B cell (primary cell): ENCODE results near the gene ZBP1. TPM values are rescaled to one million over a fixed set of nuclear protein-coding genes. Genes with fewer than 3 reads are reported as not detected.

Experiments
- ATAC-seq: fragments of 200-7000 bp; cut with Tn5 transposase; one replicate; pipeline ENCODE4 v1.10.0; 2021; ENCODE audit warnings: low read depth, mild to moderate bottlenecking, moderate number of reproducible peaks, moderate library complexity
- CTCF ChIA-PET: fragments of 350-600 bp; sonication (Branson Sonifier 250); formaldehyde crosslinking; loops from one replicate; lab custom pipeline; 2021; ENCODE audit warnings: antibody characterized with exemption, inconsistent platforms; lab: Charles Lee
- POLR2A ChIA-PET: fragments of 350-600 bp; sonication (Branson Sonifier 250); formaldehyde crosslinking; loops from one replicate; lab custom pipeline; 2021; ENCODE audit warnings: antibody characterized with exemption; lab: Charles Lee
- DNase-seq: peaks from one replicate; pipeline ENCODE4 v3.0.0; 2013
- H2AFZ ChIP-seq: 2 replicates; pipeline ENCODE4 v1.6.1; 2012; ENCODE audit warnings: mild to moderate bottlenecking, low read depth, low read length; ENCODE audit not compliant: insufficient read depth, poor library complexity, severe bottlenecking
- H3K27ac ChIP-seq, 2 donors: 1 replicate in 1 of 2; 2 replicates in 1 of 2; pipeline ENCODE4 v1.5.1; 2012 to 2013; ENCODE audit warnings: low read length in 2 of 2, mild to moderate bottlenecking in 2 of 2, moderate library complexity in 1 of 2
- H3K27me3 ChIP-seq, 4 experiments: fragments of 200-600 bp in 1 of 4; sonication (generic) in 1 of 4; replicated peaks in 1 of 4; 1 replicate in 2 of 4; 2 replicates in 2 of 4; pipeline versions ENCODE4 v1.6.1 to v1.7.0; 2013 to 2016; ENCODE audit warnings: low read length in 3 of 4, mild to moderate bottlenecking in 2 of 4, mixed read lengths in 1 of 4, moderate library complexity in 1 of 4; ENCODE audit not compliant: insufficient read depth in 4 of 4, control insufficient read depth in 3 of 4; ENCODE audit errors: control extremely low read depth in 1 of 4
- H3K36me3 ChIP-seq, 2 experiments: replicated peaks in 1 of 2; 1 replicate in 1 of 2; 2 replicates in 1 of 2; pipeline versions ENCODE4 v1.6.1 to v1.7.1; 2013; ENCODE audit warnings: low read length in 1 of 2; ENCODE audit not compliant: insufficient read depth in 2 of 2, control insufficient read depth in 1 of 2; ENCODE audit errors: control extremely low read depth in 1 of 2, extremely low read depth in 1 of 2
- H3K4me1 ChIP-seq, 2 donors: fragments of 200-600 bp in 1 of 2; sonication (generic) in 1 of 2; 1 replicate in 1 of 2; 2 replicates in 1 of 2; pipeline versions ENCODE4 v1.5.1 to v1.6.1; 2013 to 2017; ENCODE audit warnings: low read length in 2 of 2; ENCODE audit not compliant: control insufficient read depth in 2 of 2, insufficient read depth in 2 of 2
- H3K4me2 ChIP-seq: replicated peaks from 2 replicates; pipeline ENCODE3; 2012; ENCODE audit warnings: mild to moderate bottlenecking, low read depth, low read length; ENCODE audit not compliant: poor library complexity, severe bottlenecking
- H3K4me3 ChIP-seq, 5 experiments: fragments of 200-600 bp in 1 of 5; sonication (generic) in 1 of 5; 1 replicate in 3 of 5; 2 replicates in 2 of 5; pipeline versions ENCODE4 v1.5.1 to v1.7.0; 2011 to 2016; ENCODE audit warnings: low read length in 4 of 5, mild to moderate bottlenecking in 4 of 5, low read depth in 2 of 5, control low read depth in 1 of 5, moderate library complexity in 1 of 5; ENCODE audit not compliant: insufficient read depth in 1 of 5; ENCODE audit errors: control extremely low read depth in 1 of 5, extremely low read depth in 1 of 5
- H3K79me2 ChIP-seq: fragments of 200-600 bp; sonication (generic); one replicate; pipeline ENCODE4 v1.6.0; 2016; ENCODE audit warnings: low read length; ENCODE audit not compliant: control insufficient read depth, insufficient read depth
- H3K9ac ChIP-seq: fragments of 200-600 bp; sonication (generic); 2 replicates; pipeline ENCODE4 v1.6.1; 2017; ENCODE audit warnings: mild to moderate bottlenecking, low read length, moderate library complexity
- H3K9me3 ChIP-seq, 3 donors: one replicate each; pipeline versions ENCODE4 v1.6.1 to v1.7.1; 2013; ENCODE audit warnings: low read length in 2 of 3; ENCODE audit not compliant: control insufficient read depth in 2 of 3, insufficient read depth in 1 of 3; ENCODE audit errors: control extremely low read depth in 1 of 3
- H4K20me1 ChIP-seq: 2 replicates; pipeline ENCODE4 v1.6.0; 2012; ENCODE audit warnings: mild to moderate bottlenecking, low read length; ENCODE audit not compliant: insufficient read depth, control insufficient read depth, poor library complexity, severe bottlenecking
- H3K27ac Mint-ChIP-seq: one replicate; pipeline ENCODE4 v1.8.0; 2021; ENCODE audit warnings: mixed read lengths
- H3K27me3 Mint-ChIP-seq: one replicate; pipeline ENCODE4 v1.8.0; 2021; ENCODE audit warnings: mixed read lengths
- H3K4me1 Mint-ChIP-seq: one replicate; pipeline ENCODE4 v1.8.0; 2021; ENCODE audit warnings: mixed read lengths
- H3K4me3 Mint-ChIP-seq: one replicate; pipeline ENCODE4 v1.8.0; 2021; ENCODE audit warnings: mixed read lengths
- H3K9me3 Mint-ChIP-seq: one replicate; pipeline ENCODE4 v1.8.0; 2022; ENCODE audit warnings: mixed read lengths; ENCODE audit not compliant: insufficient read depth
- CTCF ChIP-seq: fragments of 200-600 bp; IDR thresholded peaks from one replicate; pipeline ENCODE4 v1.8.0; 2022; ENCODE audit warnings: antibody characterized with exemption, mild to moderate bottlenecking
- EZH2 ChIP-seq: IDR thresholded peaks from 2 replicates; pipeline ENCODE4 v1.6.1; 2012; ENCODE audit warnings: borderline replicate concordance, low read depth, mild to moderate bottlenecking, moderate library complexity, low read length; ENCODE audit not compliant: insufficient read depth, poor library complexity, severe bottlenecking
- WGBS: methylation state at CpG from one replicate; pipeline ENCODE4 v1.1.5; 2013; ENCODE audit warnings: missing lambda C conversion rate; ENCODE audit not compliant: insufficient coverage; 5-methylcytosine and 5-hydroxymethylcytosine counted together
- intact Hi-C: fragments of 100-400 bp; cut with micrococcal nuclease; formaldehyde crosslinking; loops from one replicate; pipeline ENCODE4 v1.10.0; 2022
- polyA plus RNA-seq: library from polyadenylated mRNA; depleted of rRNA; stranded (reverse); fragments of >200 nt; gene quantifications from 2 replicates; pipeline ENCODE4 v1.2.3, GENCODE V29; 2012
- total RNA-seq, 2 donors: library from RNA; stranded (reverse); fragments of 120-200 nt in 1 of 2; gene quantifications; 1 replicate in 1 of 2; 2 replicates in 1 of 2; pipeline versions ENCODE4 v1.2.3 to v1.2.4, GENCODE V29; 2013 to 2022

Gene ZBP1
- total and polyA plus RNA-seq, 2 donors (not counting 1 experiment from before 2014, with no cell fraction given), result 29.9 to 69.2 TPM

- Histone ChIP-seq H2AFZ (no peak overlapping the region), H3K27me3 (peaks cover 0 to 4% (median 1%) of the 10 kb centered on the region in 4 experiments), H3K9ac (no peak overlapping the region), H3K9me3 (no peaks in the 10 kb centered on the region), H3K4me3 (no peak overlapping the region), H4K20me1 (no peaks in the 10 kb centered on the region), H3K27ac (no peak overlapping the region), H3K4me1 (no peaks in the 10 kb centered on the region), H3K36me3 (no peaks in the 10 kb centered on the region), H3K79me2 (no peaks in the 10 kb centered on the region), H3K4me2 (no peak overlapping the region)
- no peak overlapping the region for H3K27ac Mint-ChIP-seq
- intact Hi-C loops, result no loop called here
- POLR2A ChIA-PET, result no interaction called here
- WGBS, result 83% methylated on average over 5 of the region's 8 CpGs
- CTCF ChIA-PET, result interaction anchor here (0.7 kb wide), 1 partner anchor 620 kb away, joined by 3 read pairs; no protein-coding TSS in a partner anchor
- DNase-seq (no peak), ATAC-seq (no peak)
- TF ChIP-seq CTCF (no peak), EZH2 (no peak)
- H3K9me3 Mint-ChIP-seq, result no peaks in the 10 kb centered on the region
- H3K27me3 Mint-ChIP-seq, result peaks cover 36% of the 10 kb centered on the region
- H3K4me1 Mint-ChIP-seq, result no peaks in the 10 kb centered on the region
- H3K4me3 Mint-ChIP-seq, result no peak overlapping the region
These were observed 60.3 kb downstream of the ZBP1 start for GRCh38 chr20:57559658-57560553.

DNA sequence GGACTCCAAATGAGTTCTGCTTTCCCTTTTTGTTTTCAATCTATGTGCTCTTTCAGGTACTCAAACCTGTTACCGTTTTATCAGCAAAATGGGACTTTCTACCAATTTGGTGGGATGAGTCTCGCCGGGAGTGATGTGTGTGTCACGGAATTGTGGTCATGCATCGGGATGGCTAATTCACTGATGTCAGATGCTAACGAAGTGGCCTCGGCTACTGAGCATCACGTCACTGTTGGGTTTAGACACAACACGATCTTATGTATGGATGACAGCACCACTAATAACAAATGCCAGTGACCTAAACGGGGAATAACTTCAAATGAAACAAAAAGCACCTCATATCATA lies 61.0 kb downstream of the ZBP1 start:
- H3K4me2 ChIP-seq, result no peak overlapping the region

More for the DNA sequence above, 61.0 kb downstream of the ZBP1 start:
- no peak for DNase-seq
- Histone ChIP-seq H3K79me2 (no peaks in the 10 kb centered on the region), H3K4me3 (no peak overlapping the region), H3K9ac (no peak overlapping the region), H3K27ac (no peak overlapping the region), H4K20me1 (no peaks in the 10 kb centered on the region), H3K9me3 (no peaks in the 10 kb centered on the region), H2AFZ (no peak overlapping the region), H3K36me3 (no peaks in the 10 kb centered on the region), H3K27me3 (peaks cover 0 to 4% (median 1%) of the 10 kb centered on the region in 4 experiments), H3K4me1 (no peaks in the 10 kb centered on the region)
- Mint-ChIP-seq H3K27ac (no peak overlapping the region), H3K4me3 (no peak overlapping the region), H3K27me3 (peaks cover 33% of the 10 kb centered on the region), H3K4me1 (no peaks in the 10 kb centered on the region), H3K9me3 (no peaks in the 10 kb centered on the region)
- ATAC-seq, result no peak
- ChIA-PET POLR2A (no interaction called here), CTCF (no interaction called here)
- 98% methylated on average over 6 of the region's 10 CpGs for WGBS
- intact Hi-C loops, result no loop called here
- TF ChIP-seq EZH2 (no peak), CTCF (no peak)
